Muscle of leg (tissue), 11 donors: Measurements from ENCODE around the gene RFX4. TPM values are rescaled to one million over a fixed set of nuclear protein-coding genes. Genes with fewer than 3 reads are reported as not detected.

Experiments used
- DNase-seq: peaks from one replicate; pipeline ENCODE4 v3.0.0; 2013
- H3K27ac ChIP-seq: one replicate; pipeline ENCODE4 v1.5.1; 2013; ENCODE audit warnings: mild to moderate bottlenecking, low read length, control low read depth
- H3K27me3 ChIP-seq: one replicate; pipeline ENCODE4 v1.6.1; 2013; ENCODE audit warnings: low read length; ENCODE audit not compliant: control insufficient read depth, insufficient read depth
- H3K36me3 ChIP-seq: one replicate; pipeline ENCODE4 v1.6.1; 2013; ENCODE audit warnings: low read length; ENCODE audit not compliant: control insufficient read depth, insufficient read depth
- H3K4me1 ChIP-seq: one replicate; pipeline ENCODE4 v1.6.1; 2013; ENCODE audit warnings: low read length; ENCODE audit not compliant: control insufficient read depth, insufficient read depth
- H3K4me3 ChIP-seq: one replicate; pipeline ENCODE4 v1.5.1; 2013; ENCODE audit warnings: low read length, control low read depth
- H3K9me3 ChIP-seq: replicated peaks from 2 replicates; pipeline ENCODE4 v1.6.1; 2013; ENCODE audit warnings: low read depth, low read length; ENCODE audit not compliant: control insufficient read depth
- WGBS: methylation state at CpG from one replicate; pipeline ENCODE4 v1.1.5; 2013; ENCODE audit warnings: missing lambda C conversion rate; ENCODE audit not compliant: insufficient coverage; 5-methylcytosine and 5-hydroxymethylcytosine counted together
- polyA plus RNA-seq, 8 donors: library from polyadenylated mRNA; unstranded; fragments of 120-200 nt; gene quantifications; one replicate each; pipeline versions ENCODE4 v1.2.1 to v1.2.3, GENCODE V29; 2013; ENCODE audit warnings: inconsistent platforms in 1 of 8, low replicate concordance in 1 of 8; ENCODE audit not compliant: insufficient read length in 8 of 8, insufficient read depth in 1 of 8
- total RNA-seq: library from RNA; stranded (reverse); fragments of 120-200 nt; gene quantifications from one replicate; pipeline ENCODE4 v1.2.4, GENCODE V29; 2013

RFX4 gene
- total and polyA plus RNA-seq, 9 donors: 0.04 to 0.24 (median 0.11) TPM

GRCh38 chr12:106740818-106741217 lies 158.0 kb downstream of the RFX4 start:
- Histone ChIP-seq H3K27ac (no peak overlapping the region), H3K4me1 (no peaks in the 10 kb centered on the region), H3K9me3 (no peaks in the 10 kb centered on the region), H3K4me3 (no peak overlapping the region), H3K27me3 (peaks cover 6% of the 10 kb centered on the region), H3K36me3 (no peaks in the 10 kb centered on the region)
- DNase-seq: no peak
- 89% methylated on average over 4 of the region's 5 CpGs for WGBS

GRCh38 chr12:106741247-106741646 lies 158.4 kb downstream of the RFX4 start:
- no peaks in the 10 kb centered on the region for H3K36me3 ChIP-seq
- no CpG with 5 or more reads among the region's 2 CpGs for WGBS
- no peaks in the 10 kb centered on the region for H3K4me1 ChIP-seq
- H3K27me3 ChIP-seq: peaks cover 6% of the 10 kb centered on the region
- H3K9me3 ChIP-seq: no peaks in the 10 kb centered on the region
- H3K27ac ChIP-seq: no peak overlapping the region
- DNase-seq: no peak
- H3K4me3 ChIP-seq: no peak overlapping the region

GRCh38 chr12:106743270-106743988 lies 160.6 kb downstream of the RFX4 start:
- Histone ChIP-seq H3K4me1 (no peaks in the 10 kb centered on the region), H3K27ac (no peak overlapping the region), H3K4me3 (no peak overlapping the region), H3K36me3 (no peaks in the 10 kb centered on the region), H3K27me3 (peaks cover 4% of the 10 kb centered on the region), H3K9me3 (no peaks in the 10 kb centered on the region)
- DNase-seq: no peak
- 10% methylated on average over 2 of the region's 8 CpGs for WGBS

GRCh38 chr12:106744600-106744999 lies 161.8 kb downstream of the RFX4 start:
- H3K27ac ChIP-seq: no peak overlapping the region
- no peak overlapping the region for H3K4me3 ChIP-seq
- WGBS: 58% methylated on average over 2 of the region's 6 CpGs
- peaks cover 4% of the 10 kb centered on the region for H3K27me3 ChIP-seq
- DNase-seq: no peak
- H3K4me1 ChIP-seq: no peaks in the 10 kb centered on the region
- no peaks in the 10 kb centered on the region for H3K36me3 ChIP-seq
- H3K9me3 ChIP-seq: no peaks in the 10 kb centered on the region

- Histone ChIP-seq H3K27ac (no peak overlapping the region), H3K9me3 (no peaks in the 10 kb centered on the region), H3K4me1 (no peaks in the 10 kb centered on the region), H3K36me3 (no peaks in the 10 kb centered on the region), H3K27me3 (peaks cover 4% of the 10 kb centered on the region), H3K4me3 (no peak overlapping the region)
- WGBS: no CpG with 5 or more reads among the region's 4 CpGs
- DNase-seq: no peak
Observed at GRCh38 chr12:106745181-106745745, 162.5 kb downstream of the RFX4 start.

GRCh38 chr12:106747973-106748436 lies 165.2 kb downstream of the RFX4 start:
- no peaks in the 10 kb centered on the region for H3K9me3 ChIP-seq
- H3K27me3 ChIP-seq: peaks cover 2% of the 10 kb centered on the region
- no peak overlapping the region for H3K27ac ChIP-seq
- no peak for DNase-seq
- no peak overlapping the region for H3K4me3 ChIP-seq
- H3K4me1 ChIP-seq: no peaks in the 10 kb centered on the region
- 83% methylated on average over 1 of the region's 3 CpGs for WGBS
- no peaks in the 10 kb centered on the region for H3K36me3 ChIP-seq

GRCh38 chr12:106750524-106750923 lies 167.7 kb downstream of the RFX4 start:
- no peaks in the 10 kb centered on the region for H3K36me3 ChIP-seq
- no peak overlapping the region for H3K4me3 ChIP-seq
- no peak for DNase-seq
- H3K27me3 ChIP-seq: no peaks in the 10 kb centered on the region
- no peaks in the 10 kb centered on the region for H3K4me1 ChIP-seq
- no CpG with 5 or more reads among the region's 3 CpGs for WGBS
- H3K9me3 ChIP-seq: no peaks in the 10 kb centered on the region
- no peak overlapping the region for H3K27ac ChIP-seq

GRCh38 chr12:106753526-106753925 lies 170.7 kb downstream of the RFX4 start:
- WGBS: 76% methylated on average over 4 of the region's 7 CpGs
- Histone ChIP-seq H3K4me1 (peaks cover 9% of the 10 kb centered on the region), H3K27me3 (no peaks in the 10 kb centered on the region), H3K36me3 (no peaks in the 10 kb centered on the region), H3K4me3 (no peak overlapping the region), H3K27ac (no peak overlapping the region), H3K9me3 (no peaks in the 10 kb centered on the region)
- DNase-seq: no peak

GRCh38 chr12:106754331-106754730 lies 171.5 kb downstream of the RFX4 start:
- Histone ChIP-seq H3K27ac (no peak overlapping the region), H3K36me3 (no peaks in the 10 kb centered on the region), H3K9me3 (no peaks in the 10 kb centered on the region), H3K4me3 (no peak overlapping the region), H3K27me3 (no peaks in the 10 kb centered on the region), H3K4me1 (peaks cover 17% of the 10 kb centered on the region)
- DNase-seq: no peak
- WGBS: no CpG with 5 or more reads among the region's 1 CpG

GRCh38 chr12:106757623-106758348 lies 175.0 kb downstream of the RFX4 start:
- Histone ChIP-seq H3K9me3 (no peaks in the 10 kb centered on the region), H3K27ac (peak overlapping the region; percentile 65), H3K4me1 (peaks cover 27% of the 10 kb centered on the region), H3K36me3 (no peaks in the 10 kb centered on the region), H3K4me3 (no peak overlapping the region), H3K27me3 (no peaks in the 10 kb centered on the region)
- peak; percentile 43 for DNase-seq
- 80% methylated on average over 2 of the region's 6 CpGs for WGBS
